ENCODE results near the gene TUBA3E.
A peak's percentile ranks its signal among the peaks of the same experiment; 100 is the strongest.
"Not testable (repeated sequence)": the region's sequence is repeated elsewhere in the genome, so short reads cannot be mapped to it uniquely, and the experiment has no call there.

The TUBA3E gene

DNA sequence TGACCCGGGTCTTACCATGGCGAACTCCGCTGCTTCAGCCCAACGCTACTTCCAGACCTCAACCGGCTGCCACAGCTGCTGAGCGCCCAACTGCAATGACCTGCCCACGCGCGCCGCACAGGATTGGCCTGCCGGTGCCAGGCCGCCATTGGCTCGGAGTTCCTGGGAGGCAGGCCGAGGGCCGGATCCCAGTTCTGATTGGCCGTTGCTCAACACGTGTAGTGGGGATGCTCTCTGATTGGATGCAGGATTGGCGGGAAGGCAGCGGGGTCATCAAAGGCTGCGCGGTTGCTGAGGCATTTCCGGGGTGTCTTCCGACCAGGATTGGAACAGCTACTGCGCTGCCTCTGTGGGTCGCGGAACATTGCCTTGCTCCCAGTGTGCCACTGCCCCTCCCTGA lies at the start of gene TUBA3E:
Gene TUBA3E, minus strand, starts transcription at position 97 of the 400 bp plus-strand sequence. Its CDS starts 79 bp downstream, at position 18.
- DNase-seq (ENCODE audit: low spot score) (no peak), FAIRE-seq (no peak)

DNA sequence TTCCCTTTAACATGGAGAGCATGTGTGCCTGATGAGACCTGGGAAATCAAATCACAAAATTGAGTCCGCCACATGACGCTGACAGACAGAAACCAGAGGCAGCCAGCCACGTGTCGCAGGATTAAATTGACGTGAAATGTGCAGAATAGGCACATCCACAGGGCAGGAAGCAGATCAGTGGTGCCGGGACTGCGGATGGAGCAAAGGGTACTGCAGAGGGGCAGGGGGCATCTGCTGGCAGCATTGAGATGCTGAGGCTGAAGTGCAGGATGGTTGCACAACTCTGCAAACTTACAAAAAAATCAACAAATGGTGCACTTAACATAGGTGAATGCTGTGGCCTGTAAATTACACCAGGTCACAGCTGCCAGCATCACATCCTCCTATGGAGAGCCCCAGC lies 48.2 kb upstream of the TUBA3E start:
- DNase-seq (ENCODE audit: low spot score) (no peak), FAIRE-seq (no peak)

DNA sequence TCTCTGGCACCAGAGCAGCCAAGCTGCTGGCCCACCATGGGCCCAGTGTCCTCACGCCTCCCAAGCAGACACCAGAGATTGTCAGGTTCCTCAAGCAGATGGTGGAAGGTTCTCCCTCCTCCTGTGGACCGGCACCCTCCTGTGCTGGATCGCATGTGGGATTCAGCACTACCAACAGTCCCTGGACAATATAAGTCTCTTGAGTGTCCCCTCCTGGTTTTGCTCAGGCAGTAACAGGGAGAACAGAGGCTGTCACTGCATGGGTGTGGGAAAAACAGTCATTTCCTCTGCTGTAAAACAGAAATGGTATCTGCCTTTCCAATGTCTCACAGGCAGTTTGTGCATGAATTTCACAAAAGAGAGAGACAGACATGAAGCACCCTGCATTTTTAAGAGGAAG lies 47.7 kb upstream of the TUBA3E start:
- FAIRE-seq (no peak), DNase-seq (ENCODE audit: low spot score) (no peak)

DNA sequence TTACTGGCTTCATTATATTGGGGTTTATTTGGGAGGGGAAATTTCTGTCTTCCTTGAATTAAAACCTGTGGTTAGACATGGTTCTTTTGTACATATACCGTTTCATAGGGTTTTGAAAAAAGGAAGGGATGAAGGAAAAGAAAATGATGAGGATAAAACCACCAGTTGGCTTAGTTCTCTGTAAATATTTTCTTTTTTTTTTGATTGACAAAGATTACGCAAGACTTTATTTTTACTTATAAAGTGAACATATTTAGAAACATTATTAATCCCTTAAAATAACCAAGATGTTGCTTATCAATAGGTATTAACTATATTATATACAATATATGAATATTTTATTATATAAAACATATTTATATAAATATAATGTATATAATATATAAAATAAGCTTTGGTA lies 45.1 kb upstream of the TUBA3E start:
- FAIRE-seq = no peak
- DNase-seq (ENCODE audit: low spot score) = no peak

DNA sequence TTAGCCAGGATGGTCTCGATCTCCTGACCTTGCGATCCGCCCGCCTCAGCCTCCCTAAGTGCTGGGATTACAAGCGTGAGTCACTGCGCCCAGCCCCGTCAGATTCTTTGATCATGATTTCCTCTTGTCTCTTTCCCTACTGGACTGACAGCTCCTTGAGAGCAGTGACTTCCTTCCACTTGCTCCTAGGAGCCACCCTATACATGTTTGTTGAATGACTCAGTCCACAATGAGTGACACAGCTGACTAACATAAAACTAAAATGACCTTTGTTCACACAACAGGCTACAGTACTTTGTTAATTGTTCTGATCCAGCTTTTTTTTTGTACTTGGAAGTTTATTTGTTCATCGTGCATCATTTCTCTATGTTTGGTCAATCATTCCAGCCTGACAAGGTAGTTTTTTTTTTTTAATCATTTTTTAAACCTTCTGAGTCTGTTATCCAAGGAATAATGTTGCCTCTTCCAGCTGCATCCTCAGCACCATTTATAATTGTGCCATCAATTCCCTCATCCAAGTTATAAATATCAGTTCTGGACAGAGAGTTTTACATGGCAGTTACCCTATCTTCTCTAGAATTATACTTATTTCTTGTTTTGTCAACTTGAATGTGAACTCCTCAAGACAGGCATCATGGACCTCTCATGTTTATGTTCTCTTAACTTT lies 42.9 kb upstream of the TUBA3E start:
- peak; percentile 91 for DNase-seq (ENCODE audit: low spot score)
- FAIRE-seq = peak; percentile 48

DNA sequence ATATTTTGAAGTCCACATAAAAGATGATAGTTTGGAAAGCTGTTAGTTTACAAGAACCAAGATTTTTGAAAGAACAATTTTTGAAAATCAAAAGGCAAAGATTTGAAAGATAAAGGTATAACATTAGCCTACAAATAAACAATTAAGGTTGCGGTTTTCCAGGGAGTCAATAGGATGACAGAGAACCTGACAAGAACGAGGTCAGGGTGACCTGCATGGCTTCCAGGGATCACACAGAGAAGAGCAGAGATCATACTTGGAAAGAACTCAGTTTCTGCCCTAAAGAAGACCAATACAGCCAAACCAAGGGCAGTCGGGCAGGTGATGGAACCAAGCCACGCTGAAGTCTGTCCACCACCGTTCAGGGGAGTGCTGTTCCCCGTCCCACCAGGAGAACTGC lies 41.3 kb upstream of the TUBA3E start:
- FAIRE-seq; DNase-seq (ENCODE audit: low spot score): not testable (repeated sequence)

- not testable (repeated sequence) for FAIRE-seq; DNase-seq (ENCODE audit: low spot score)
Measured at GRCh38 chr2:130233066-130233465, 34.8 kb upstream of the TUBA3E start.

- no peak for DNase-seq (ENCODE audit: low spot score)
- no peak for FAIRE-seq
Measured at GRCh38 chr2:130231656-130232055, 33.4 kb upstream of the TUBA3E start.

DNA sequence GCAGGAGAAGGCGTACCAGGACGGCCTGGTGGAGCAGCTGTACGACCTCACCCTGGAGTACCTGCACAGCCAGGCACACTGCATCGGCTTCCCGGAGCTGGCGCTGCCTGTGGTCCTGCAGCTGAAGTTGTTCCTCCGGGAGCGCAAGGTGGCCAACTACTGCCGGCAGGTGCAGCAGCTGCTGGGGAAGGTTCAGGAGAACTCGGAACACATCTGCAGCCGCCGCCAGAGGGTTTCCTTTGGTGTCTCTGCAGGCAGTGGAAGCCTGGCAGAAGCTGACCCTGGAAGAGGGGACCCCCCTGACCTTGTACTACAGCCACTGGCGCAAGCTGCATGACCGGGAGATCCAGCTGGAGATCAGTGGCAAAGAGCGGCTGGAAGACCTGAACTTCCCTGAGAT lies 32.7 kb upstream of the TUBA3E start:
- not testable (repeated sequence) for DNase-seq (ENCODE audit: low spot score); FAIRE-seq

DNA sequence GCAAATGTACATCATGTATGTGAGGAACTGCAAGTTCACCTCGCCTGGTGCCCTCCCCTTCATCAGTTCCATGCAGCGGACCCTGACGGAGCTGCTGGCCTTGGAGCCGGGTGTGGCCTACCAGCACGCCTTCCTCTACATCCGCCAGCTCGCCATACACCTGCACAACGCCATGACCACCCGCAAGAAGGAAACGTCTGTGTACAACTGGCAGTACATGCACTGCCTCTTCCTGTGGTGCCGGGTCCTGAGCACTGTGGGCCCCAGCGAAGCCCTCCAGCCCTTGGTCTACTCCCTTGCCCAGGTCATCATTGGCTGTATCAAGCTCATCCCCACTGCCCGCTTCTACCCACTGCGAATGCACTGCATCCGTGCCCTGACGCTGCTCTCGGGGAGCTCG lies 32.1 kb upstream of the TUBA3E start:
- not testable (repeated sequence) for DNase-seq (ENCODE audit: low spot score); FAIRE-seq

- DNase-seq (ENCODE audit: low spot score) = peak; percentile 85
- not testable (repeated sequence) for FAIRE-seq
Measured at GRCh38 chr2:130229161-130229510, 30.9 kb upstream of the TUBA3E start.

DNA sequence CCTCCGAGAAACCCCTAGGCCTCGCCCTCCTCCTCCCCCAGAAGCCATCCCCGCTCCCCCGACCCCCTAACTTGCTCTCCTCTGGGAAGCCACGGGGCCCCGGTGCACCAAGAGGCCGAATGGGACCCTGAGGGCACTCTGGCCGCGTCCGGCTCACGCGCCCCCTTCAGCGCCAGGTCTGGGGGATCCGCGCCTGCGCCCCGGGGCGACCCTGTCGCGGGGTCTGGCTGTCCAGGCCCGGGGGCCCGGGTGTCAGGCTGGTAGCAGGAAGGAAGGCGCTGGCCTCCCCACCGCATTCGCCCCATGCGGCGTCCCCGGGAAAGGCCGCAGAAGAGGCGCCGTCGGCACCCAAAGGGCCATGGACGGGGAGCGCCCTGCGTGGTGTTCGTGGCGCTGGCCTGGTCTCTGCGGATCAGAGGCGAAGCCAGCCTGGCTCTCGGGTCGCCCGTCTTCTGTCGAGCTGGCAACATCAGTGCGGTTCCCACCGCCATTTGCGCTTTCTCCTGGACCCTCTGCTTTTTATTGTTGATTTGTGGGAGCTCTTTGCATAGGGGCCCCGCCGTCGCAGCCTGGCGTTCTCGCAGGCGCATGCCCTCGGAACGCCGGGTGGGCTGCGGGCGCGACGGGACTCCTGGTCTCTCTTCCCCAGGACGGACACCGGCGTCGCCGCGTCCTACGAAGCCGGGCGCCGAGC lies 30.4 kb upstream of the TUBA3E start:
- not testable (repeated sequence) for FAIRE-seq; DNase-seq (ENCODE audit: low spot score)

GRCh38 chr2:130228005-130228404 lies 29.8 kb upstream of the TUBA3E start:
- not testable (repeated sequence) for FAIRE-seq; DNase-seq (ENCODE audit: low spot score)

- DNase-seq (ENCODE audit: low spot score) = not testable (repeated sequence)
- peak; percentile 20 for FAIRE-seq
Measured at GRCh38 chr2:130222523-130222922, 24.3 kb upstream of the TUBA3E start.

DNA sequence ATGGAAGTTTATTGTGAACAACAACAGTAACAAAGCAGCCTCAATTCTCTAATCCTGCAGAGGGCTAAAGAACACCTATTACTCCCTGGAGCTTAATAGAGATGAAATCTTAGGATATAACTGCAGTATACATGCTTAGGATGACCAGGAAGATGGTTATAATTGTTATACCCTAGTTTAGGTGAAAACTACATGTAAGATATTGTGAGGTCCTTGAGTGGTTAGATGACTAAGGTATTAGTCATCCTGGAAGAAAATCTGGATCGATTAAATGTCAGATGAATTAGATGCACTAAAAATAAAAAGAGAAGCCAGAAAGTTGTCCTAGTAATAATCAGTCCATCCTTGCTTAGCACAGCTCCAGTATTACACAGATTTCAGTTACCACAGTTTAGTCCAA lies 22.3 kb upstream of the TUBA3E start:
- not testable (repeated sequence) for FAIRE-seq; DNase-seq (ENCODE audit: low spot score)

GRCh38 chr2:130219147-130219546 lies 20.9 kb upstream of the TUBA3E start:
- not testable (repeated sequence) for DNase-seq (ENCODE audit: low spot score)
- peak; percentile 27 for FAIRE-seq

DNA sequence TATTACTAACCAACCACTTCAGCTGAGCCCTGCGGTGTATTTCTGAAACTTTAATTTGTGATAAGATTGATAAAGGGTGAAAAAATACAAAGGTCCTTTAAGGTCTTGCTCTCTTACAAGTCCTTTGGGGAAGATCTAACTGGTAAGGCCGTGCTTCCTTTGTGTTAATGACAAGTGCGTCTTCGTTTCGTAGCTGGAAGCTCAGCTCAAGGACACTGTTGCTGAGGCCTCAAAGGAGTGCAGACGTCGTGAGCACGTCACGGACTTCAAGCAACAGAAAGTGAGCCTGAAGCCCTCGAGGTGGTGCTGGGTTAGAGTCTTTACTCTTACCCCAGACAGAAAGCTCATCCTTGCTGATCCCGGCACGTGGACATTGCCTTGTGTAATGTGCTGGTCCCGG lies 8.8 kb upstream of the TUBA3E start:
- peak; percentile 17 for FAIRE-seq
- DNase-seq (ENCODE audit: low spot score) = not testable (repeated sequence)

DNA sequence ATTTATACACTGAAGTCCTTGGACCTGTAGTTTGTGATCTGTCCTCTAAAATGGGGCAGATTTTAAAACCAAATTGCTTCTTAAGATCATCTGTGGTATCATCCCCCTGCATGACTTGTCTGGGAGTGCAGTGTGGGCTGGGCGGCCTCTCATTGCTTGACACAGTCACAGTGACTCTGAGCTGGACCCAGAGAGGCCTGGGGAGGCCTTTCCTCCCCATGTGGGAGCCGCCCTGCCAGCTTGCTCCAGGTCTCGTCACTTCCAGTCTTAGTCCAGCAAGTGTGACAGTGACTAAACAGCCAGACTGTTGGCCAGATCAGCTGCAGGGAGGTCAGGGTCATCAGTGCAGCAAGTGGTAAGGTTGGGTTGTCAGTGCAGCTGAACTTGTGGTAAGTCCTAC lies 4.9 kb upstream of the TUBA3E start:
- not testable (repeated sequence) for FAIRE-seq; DNase-seq (ENCODE audit: low spot score)

DNA sequence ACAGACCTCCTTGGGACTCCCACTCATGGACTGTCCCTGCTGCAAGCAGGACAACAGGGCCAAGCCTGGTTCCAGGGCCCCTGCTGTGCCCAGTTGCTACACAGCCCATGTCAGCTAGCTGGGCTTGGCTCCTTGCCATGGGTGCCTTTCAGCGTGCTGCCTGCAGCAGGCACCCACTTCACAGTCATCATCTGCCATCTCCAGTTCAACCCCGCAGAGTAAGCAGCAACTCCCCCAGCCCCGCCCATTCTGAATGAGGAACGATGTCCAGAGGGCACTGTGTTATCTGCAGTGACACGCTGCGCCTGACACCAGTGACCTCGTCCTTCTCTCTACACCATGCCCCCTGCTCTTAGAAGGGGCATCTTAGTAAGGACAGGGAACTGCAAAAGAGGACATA lies 4.3 kb upstream of the TUBA3E start:
- FAIRE-seq = peak; percentile 76
- DNase-seq (ENCODE audit: low spot score) = not testable (repeated sequence)

DNA sequence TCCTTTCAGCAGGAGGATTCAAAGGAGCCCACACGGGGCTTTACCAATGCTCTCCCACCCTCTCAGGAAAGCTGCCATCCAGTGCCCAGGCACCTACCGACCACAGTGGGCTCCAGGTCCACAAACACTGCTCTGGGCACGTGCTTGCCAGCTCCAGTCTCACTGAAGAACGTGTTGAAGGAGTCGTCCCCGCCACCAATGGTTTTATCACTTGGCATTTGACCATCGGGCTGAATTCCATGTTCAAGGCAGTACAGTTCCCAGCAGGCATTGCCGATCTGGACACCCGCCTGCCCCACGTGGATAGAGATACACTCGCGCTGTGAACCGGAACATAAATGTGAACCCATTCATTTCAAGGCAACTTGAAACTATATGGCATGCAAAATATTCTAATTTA lies 2.2 kb downstream of the TUBA3E start:
- DNase-seq (ENCODE audit: low spot score) = not testable (repeated sequence)
- FAIRE-seq = peak; percentile 72

DNA sequence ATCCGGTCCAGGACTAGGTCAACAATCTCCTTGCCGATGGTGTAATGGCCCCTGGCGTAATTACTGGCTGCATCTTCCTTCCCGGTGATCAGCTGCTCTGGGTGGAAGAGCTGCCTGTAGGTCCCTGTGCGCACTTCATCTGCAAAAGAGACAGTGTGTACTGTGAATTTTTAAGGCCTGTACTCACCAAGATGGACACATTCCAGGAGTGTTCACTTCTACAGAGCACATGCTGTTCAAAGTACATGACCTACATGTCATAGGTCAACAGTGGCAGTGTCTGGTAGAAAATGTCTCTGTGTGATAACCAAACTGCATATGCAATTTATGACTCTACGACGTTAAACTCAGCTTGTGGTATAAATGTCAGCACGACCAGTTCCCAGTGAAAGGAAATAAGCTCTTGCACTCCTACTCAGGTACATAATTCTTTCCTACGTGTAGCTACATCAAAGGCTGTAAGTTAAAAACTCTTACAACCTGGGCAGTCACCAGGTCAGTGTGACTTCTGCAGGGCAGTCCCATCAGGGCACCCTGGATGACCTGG lies 3.1 kb downstream of the TUBA3E start:
- DNase-seq (ENCODE audit: low spot score) = not testable (repeated sequence)
- FAIRE-seq = peak; percentile 46

- FAIRE-seq; DNase-seq (ENCODE audit: low spot score): not testable (repeated sequence)
Measured at GRCh38 chr2:130193824-130194223, 4.4 kb downstream of the TUBA3E start.
